Endodermal cell (in vitro differentiated cells): Measurements from ENCODE around the gene MEOX1. TPM values are rescaled to one million over a fixed set of nuclear protein-coding genes. Genes with fewer than 3 reads are reported as not detected.

ENCODE experiments used
- DNase-seq: peaks from one replicate; pipeline ENCODE4 v3.0.0-alpha.2; 2017
- H3K27ac ChIP-seq: 2 replicates; pipeline ENCODE4 v1.5.1; 2013; ENCODE audit warnings: mild to moderate bottlenecking, low read depth, low read length, moderate library complexity
- H3K27me3 ChIP-seq: 2 replicates; pipeline ENCODE4 v1.6.1; 2013; ENCODE audit warnings: mild to moderate bottlenecking, low read length, moderate library complexity; ENCODE audit not compliant: insufficient read depth, control insufficient read depth, poor library complexity, severe bottlenecking
- H3K36me3 ChIP-seq: 2 replicates; pipeline ENCODE4 v1.7.0; 2013; ENCODE audit warnings: mild to moderate bottlenecking, low read length, moderate library complexity; ENCODE audit not compliant: control insufficient read depth, insufficient read depth
- H3K4me1 ChIP-seq: one replicate; pipeline ENCODE4 v1.7.0; 2013; ENCODE audit warnings: low read length; ENCODE audit not compliant: control insufficient read depth, insufficient read depth
- H3K4me3 ChIP-seq: 2 replicates; pipeline ENCODE4 v1.5.1; 2013; ENCODE audit warnings: mild to moderate bottlenecking, low read length, moderate library complexity
- H3K9ac ChIP-seq: 2 replicates; pipeline ENCODE4 v1.6.1; 2013; ENCODE audit warnings: mild to moderate bottlenecking, low read length, moderate library complexity; ENCODE audit not compliant: poor library complexity, severe bottlenecking; ENCODE audit errors: extremely low read depth
- H3K9me3 ChIP-seq: 2 replicates; pipeline ENCODE4 v1.6.1; 2013; ENCODE audit warnings: mild to moderate bottlenecking, low read length, moderate library complexity; ENCODE audit not compliant: control insufficient read depth
- H3K27ac Mint-ChIP-seq: 2 replicates; pipeline ENCODE4 v1.8.0; 2020; ENCODE audit warnings: mixed read lengths
- H3K27me3 Mint-ChIP-seq: 2 replicates; pipeline ENCODE4 v1.8.0; 2021; ENCODE audit warnings: mild to moderate bottlenecking, mixed read lengths; ENCODE audit not compliant: insufficient read depth
- H3K36me3 Mint-ChIP-seq: 2 replicates; pipeline ENCODE4 v1.8.0; 2020; ENCODE audit warnings: low read depth, mixed read lengths
- H3K4me1 Mint-ChIP-seq: 2 replicates; pipeline ENCODE4 v1.8.0; 2020; ENCODE audit warnings: mixed read lengths
- H3K4me3 Mint-ChIP-seq: 2 replicates; pipeline ENCODE4 v1.8.0; 2020; ENCODE audit warnings: mild to moderate bottlenecking, moderate library complexity, mixed read lengths
- H3K9me3 Mint-ChIP-seq: 2 replicates; pipeline ENCODE4 v1.8.0; 2020; ENCODE audit warnings: mild to moderate bottlenecking, mixed read lengths
- WGBS, 2 experiments: methylation state at CpG; one replicate each; pipeline versions ENCODE4 v1.1.5 to v1.1.7; 2013; ENCODE audit warnings: missing lambda C conversion rate in 2 of 2, mixed read lengths in 1 of 2; ENCODE audit not compliant: insufficient coverage in 1 of 2, insufficient read length in 1 of 2; 5-methylcytosine and 5-hydroxymethylcytosine counted together
- total RNA-seq, 2 donors: library from RNA; stranded (reverse); fragmentation: NEBNext Ultra II Directional in 1 of 2; extraction: Animal tissue kit (Norgen Biotek cat#: 25700) in 1 of 2; gene quantifications; 2 replicates in 1 of 2; 3 replicates in 1 of 2; pipeline ENCODE4 v1.2.1, GENCODE V29; 2021
- TF ChIP-seq, protein P1 (sequence below): fragments of 200-600 bp; sonication (generic); conservative IDR thresholded peaks from 2 replicates; pipeline ENCODE4 v1.5.0; 2021; ENCODE audit warnings: antibody characterized with exemption, mild to moderate bottlenecking

Gene MEOX1
- total RNA-seq, 2 donors from 2014 or later: not detected

- Histone ChIP-seq H3K9me3 (no peaks in the 10 kb centered on the region), H3K27ac (no peak overlapping the region), H3K36me3 (no peaks in the 10 kb centered on the region), H3K27me3 (no peaks in the 10 kb centered on the region), H3K4me1 (peaks cover 8% of the 10 kb centered on the region), H3K9ac (no peak overlapping the region), H3K4me3 (no peak overlapping the region)
- no peak overlapping the region for H3K27ac Mint-ChIP-seq
- H3K4me1 Mint-ChIP-seq: peaks cover 13% of the 10 kb centered on the region
- H3K36me3 Mint-ChIP-seq: no peaks in the 10 kb centered on the region
- TF ChIP-seq, protein P1, sequence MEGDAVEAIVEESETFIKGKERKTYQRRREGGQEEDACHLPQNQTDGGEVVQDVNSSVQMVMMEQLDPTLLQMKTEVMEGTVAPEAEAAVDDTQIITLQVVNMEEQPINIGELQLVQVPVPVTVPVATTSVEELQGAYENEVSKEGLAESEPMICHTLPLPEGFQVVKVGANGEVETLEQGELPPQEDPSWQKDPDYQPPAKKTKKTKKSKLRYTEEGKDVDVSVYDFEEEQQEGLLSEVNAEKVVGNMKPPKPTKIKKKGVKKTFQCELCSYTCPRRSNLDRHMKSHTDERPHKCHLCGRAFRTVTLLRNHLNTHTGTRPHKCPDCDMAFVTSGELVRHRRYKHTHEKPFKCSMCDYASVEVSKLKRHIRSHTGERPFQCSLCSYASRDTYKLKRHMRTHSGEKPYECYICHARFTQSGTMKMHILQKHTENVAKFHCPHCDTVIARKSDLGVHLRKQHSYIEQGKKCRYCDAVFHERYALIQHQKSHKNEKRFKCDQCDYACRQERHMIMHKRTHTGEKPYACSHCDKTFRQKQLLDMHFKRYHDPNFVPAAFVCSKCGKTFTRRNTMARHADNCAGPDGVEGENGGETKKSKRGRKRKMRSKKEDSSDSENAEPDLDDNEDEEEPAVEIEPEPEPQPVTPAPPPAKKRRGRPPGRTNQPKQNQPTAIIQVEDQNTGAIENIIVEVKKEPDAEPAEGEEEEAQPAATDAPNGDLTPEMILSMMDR: no peak
- H3K4me3 Mint-ChIP-seq: no peak overlapping the region
- H3K27me3 Mint-ChIP-seq: no peaks in the 10 kb centered on the region
- no peaks in the 10 kb centered on the region for H3K9me3 Mint-ChIP-seq
- DNase-seq: no peak
- WGBS, 2 experiments: 57 to 60% methylated on average over 2 to 5 of the region's 5 CpGs
Observed at GRCh38 chr17:43627653-43628052, 34.1 kb downstream of the MEOX1 start.

DNA sequence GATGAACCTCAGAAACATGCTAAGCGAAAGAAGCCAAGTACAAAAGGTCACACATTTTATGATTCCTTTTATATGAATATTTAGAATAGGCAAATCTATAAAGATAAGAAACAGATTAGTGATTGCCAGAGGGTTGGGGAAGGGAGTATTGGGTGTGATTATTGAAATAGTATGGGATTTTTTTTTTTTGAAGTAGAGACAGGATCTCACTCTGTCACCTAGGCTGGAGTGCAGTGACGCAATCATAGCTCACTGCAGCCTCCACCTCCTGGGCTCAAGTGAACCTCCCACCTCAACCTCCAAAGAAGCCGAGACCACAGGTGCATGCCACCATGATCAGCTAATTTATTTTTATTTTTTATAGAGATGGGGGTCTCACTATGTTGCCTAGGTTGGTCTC is 35.7 kb downstream of the MEOX1 start:
- Histone ChIP-seq H3K4me1 (peaks cover 8% of the 10 kb centered on the region), H3K9ac (no peak overlapping the region), H3K4me3 (no peak overlapping the region), H3K27ac (no peak overlapping the region), H3K27me3 (no peaks in the 10 kb centered on the region), H3K36me3 (no peaks in the 10 kb centered on the region), H3K9me3 (no peaks in the 10 kb centered on the region)
- no peak overlapping the region for H3K4me3 Mint-ChIP-seq
- TF ChIP-seq, protein P1: no peak
- no peaks in the 10 kb centered on the region for H3K9me3 Mint-ChIP-seq
- DNase-seq: no peak
- H3K27me3 Mint-ChIP-seq: no peaks in the 10 kb centered on the region
- 90% methylated on average over 3 of the region's 3 CpGs; no CpG with 5 or more reads in 1 of the 2 experiments for WGBS, 2 experiments
- no peaks in the 10 kb centered on the region for H3K36me3 Mint-ChIP-seq
- no peak overlapping the region for H3K27ac Mint-ChIP-seq
- peaks cover 10% of the 10 kb centered on the region for H3K4me1 Mint-ChIP-seq

- H3K9me3 Mint-ChIP-seq: no peaks in the 10 kb centered on the region
- no peaks in the 10 kb centered on the region for H3K9me3 ChIP-seq
- DNase-seq: no peak
- H3K27ac ChIP-seq: no peak overlapping the region
- no peak overlapping the region for H3K4me3 Mint-ChIP-seq
- H3K4me1 Mint-ChIP-seq: peaks cover 11% of the 10 kb centered on the region
- no peaks in the 10 kb centered on the region for H3K36me3 ChIP-seq
- TF ChIP-seq, protein P1: no peak
- H3K27me3 Mint-ChIP-seq: no peaks in the 10 kb centered on the region
- H3K9ac ChIP-seq: no peak overlapping the region
- no peaks in the 10 kb centered on the region for H3K27me3 ChIP-seq
- H3K4me1 ChIP-seq: peaks cover 8% of the 10 kb centered on the region
- H3K4me3 ChIP-seq: no peak overlapping the region
- no peaks in the 10 kb centered on the region for H3K36me3 Mint-ChIP-seq
- no peak overlapping the region for H3K27ac Mint-ChIP-seq
Observed at GRCh38 chr17:43625606-43626005, 36.1 kb downstream of the MEOX1 start.
